Measurements from ENCODE around the gene STIMATE. TPM values are rescaled to one million over a fixed set of nuclear protein-coding genes. Genes with fewer than 3 reads are reported as not detected.

The STIMATE gene
- total and polyA plus RNA-seq, 2 experiments from 2014 or later, result 9.3 to 10.3 TPM

DNA sequence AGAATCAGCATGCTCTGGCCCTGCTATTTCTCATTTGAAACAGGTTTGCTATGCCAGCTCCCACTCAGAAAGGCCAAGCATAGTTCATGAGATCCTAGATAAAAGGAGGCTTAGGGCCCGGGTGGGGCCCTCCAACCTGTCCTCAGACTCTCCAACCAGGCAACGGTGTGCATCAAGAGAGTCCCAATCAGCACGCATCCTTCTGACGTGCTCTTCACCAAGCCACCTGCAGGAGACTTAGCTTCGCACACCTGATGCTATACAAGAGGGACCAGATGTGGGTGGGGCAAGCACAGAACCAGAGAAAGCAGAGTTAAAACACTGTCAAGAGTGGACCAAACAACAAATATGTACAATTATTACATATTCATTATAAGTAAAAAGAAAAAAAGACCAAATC lies 17.3 kb downstream of the STIMATE start:
- Histone ChIP-seq H3K79me2 (ENCODE audit: insufficient read depth) (0 out of 2 replicates have a peak, but pooled peaks cover 8% of the 10 kb centered on the region), H3F3A (ENCODE audit: insufficient read depth) (no peaks in the 10 kb centered on the region), H2AFZ (no peak overlapping the region), H3K27me3 (replicated peaks; ENCODE audit: insufficient read depth) (no peaks in the 10 kb centered on the region), H3K4me2 (ENCODE audit: unreplicated experiment) (no peak overlapping the region), H3K36me3 (ENCODE audit: low read depth) (no peaks in the 10 kb centered on the region), H3K9me3 (ENCODE audit: low read depth) (no peaks in the 10 kb centered on the region), H4K20me1 (ENCODE audit: insufficient read depth) (no peaks in the 10 kb centered on the region), H3K4me3 (no peak overlapping the region), H3K27ac (no peak overlapping the region), H3K9ac (no peak overlapping the region), H3K9me2 (ENCODE audit: insufficient read depth) (no peaks in the 10 kb centered on the region), H3K4me1 (ENCODE audit: insufficient read depth) (no peaks in the 10 kb centered on the region)
- WGBS, 2 experiments (ENCODE audit: low coverage in 1 of 2, low lambda C conversion rate in 2 of 2, missing lambda C conversion rate in 2 of 2), result 90 to 95% methylated on average over 5 of the region's 5 CpGs
- in situ Hi-C loops (cut with MboI), result no loop called here
- no peak for DNase-seq
- no peak for TF ChIP-seq EZH2phosphoT487 (IDR thresholded peaks at IDR 0.05; ENCODE audit: insufficient read depth, low read depth)
- TF ChIP-seq EZH2 (IDR thresholded peaks at IDR 0.05; ENCODE audit: insufficient read depth, poor library complexity, severe bottlenecking), result no peak

- no peaks in the 10 kb centered on the region for H3K27me3 ChIP-seq (replicated peaks; ENCODE audit: insufficient read depth)
- H3K4me3 ChIP-seq, result no peak overlapping the region
- no peaks in the 10 kb centered on the region for H3F3A ChIP-seq (ENCODE audit: insufficient read depth)
- H4K20me1 ChIP-seq (ENCODE audit: insufficient read depth), result no peaks in the 10 kb centered on the region
- TF ChIP-seq EZH2 (IDR thresholded peaks at IDR 0.05; ENCODE audit: insufficient read depth, poor library complexity, severe bottlenecking) (no peak), EZH2phosphoT487 (IDR thresholded peaks at IDR 0.05; ENCODE audit: insufficient read depth, low read depth) (no peak)
- no peaks in the 10 kb centered on the region for H3K4me1 ChIP-seq (ENCODE audit: insufficient read depth)
- no peaks in the 10 kb centered on the region for H3K36me3 ChIP-seq (ENCODE audit: low read depth)
- no peaks in the 10 kb centered on the region for H3K9me2 ChIP-seq (ENCODE audit: insufficient read depth)
- no peaks in the 10 kb centered on the region for H3K9me3 ChIP-seq (ENCODE audit: low read depth)
- H3K79me2 ChIP-seq (ENCODE audit: insufficient read depth), result 0 out of 2 replicates have a peak, but pooled peaks cover 8% of the 10 kb centered on the region
- 97 to 98% methylated on average over 4 of the region's 4 CpGs for WGBS, 2 experiments (ENCODE audit: low coverage in 1 of 2, low lambda C conversion rate in 2 of 2, missing lambda C conversion rate in 2 of 2)
- no peak overlapping the region for H2AFZ ChIP-seq
- in situ Hi-C loops (cut with MboI), result no loop called here
- H3K27ac ChIP-seq, result no peak overlapping the region
- H3K9ac ChIP-seq, result no peak overlapping the region
- no peak for DNase-seq
- H3K4me2 ChIP-seq (ENCODE audit: unreplicated experiment), result no peak overlapping the region
Observed at GRCh38 chr3:52879581-52879980, 17.8 kb downstream of the STIMATE start.

DNA sequence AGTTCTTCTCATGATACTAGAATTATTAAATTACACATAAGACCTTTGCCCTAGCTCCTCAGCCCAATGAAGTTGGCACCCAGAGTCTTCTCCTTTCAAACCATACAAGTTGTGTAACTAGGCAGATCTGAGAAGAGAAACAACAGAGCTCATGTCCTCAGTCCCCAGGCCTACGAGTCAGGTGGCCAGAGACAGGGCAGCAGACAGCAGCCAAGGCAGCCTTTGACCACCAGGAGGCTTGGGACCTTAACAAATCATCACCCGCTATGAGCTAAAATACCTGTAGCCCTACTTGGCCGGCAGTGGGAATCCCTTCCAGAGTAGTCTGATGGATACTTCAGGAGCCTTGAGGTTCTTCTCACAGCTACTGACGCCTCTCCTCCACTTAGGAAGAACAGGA lies 18.3 kb downstream of the STIMATE start:
- WGBS, 2 experiments (ENCODE audit: low coverage in 1 of 2, low lambda C conversion rate in 2 of 2, missing lambda C conversion rate in 2 of 2), result 95 to 99% methylated on average over 4 of the region's 4 CpGs
- H4K20me1 ChIP-seq (ENCODE audit: insufficient read depth), result no peaks in the 10 kb centered on the region
- no peak for DNase-seq

DNA sequence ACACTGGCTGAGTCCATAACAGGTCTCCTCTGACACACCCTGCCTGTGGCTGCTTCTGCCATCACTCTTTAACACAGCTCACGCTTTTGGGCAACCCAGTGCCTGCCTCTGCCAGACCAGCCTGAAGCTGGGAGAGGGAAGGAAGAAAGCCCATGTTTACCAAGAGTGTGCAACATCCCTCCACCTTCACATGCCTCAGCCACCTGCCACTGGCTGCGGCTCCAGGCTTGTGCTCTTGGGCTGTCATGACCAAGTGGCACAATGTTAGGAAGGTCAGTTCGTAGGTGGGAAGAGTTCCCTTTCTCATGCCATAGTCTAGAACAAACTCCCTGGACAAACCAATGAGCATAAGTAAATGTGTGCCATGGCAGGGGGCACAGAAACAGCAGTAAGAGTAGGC lies 20.3 kb downstream of the STIMATE start:
- WGBS, 2 experiments (ENCODE audit: low coverage in 1 of 2, low lambda C conversion rate in 2 of 2, missing lambda C conversion rate in 2 of 2), result 91 to 93% methylated on average over 3 of the region's 3 CpGs
- in situ Hi-C loops (cut with MboI), result no loop called here

More for the DNA sequence above, 18.3 kb downstream of the STIMATE start:
- Histone ChIP-seq H3K27ac (no peak overlapping the region), H3F3A (ENCODE audit: insufficient read depth) (no peaks in the 10 kb centered on the region), H3K27me3 (replicated peaks; ENCODE audit: insufficient read depth) (no peaks in the 10 kb centered on the region), H3K4me2 (ENCODE audit: unreplicated experiment) (no peak overlapping the region), H2AFZ (no peak overlapping the region), H3K36me3 (ENCODE audit: low read depth) (no peaks in the 10 kb centered on the region), H3K79me2 (ENCODE audit: insufficient read depth) (0 out of 2 replicates have a peak, but pooled peaks cover 8% of the 10 kb centered on the region), H3K9me3 (ENCODE audit: low read depth) (no peaks in the 10 kb centered on the region), H3K9ac (no peak overlapping the region), H3K4me3 (no peak overlapping the region), H3K4me1 (ENCODE audit: insufficient read depth) (no peaks in the 10 kb centered on the region), H3K9me2 (ENCODE audit: insufficient read depth) (no peaks in the 10 kb centered on the region)
- in situ Hi-C loops (cut with MboI), result no loop called here
- no peak for TF ChIP-seq EZH2 (IDR thresholded peaks at IDR 0.05; ENCODE audit: insufficient read depth, poor library complexity, severe bottlenecking)
- no peak for TF ChIP-seq EZH2phosphoT487 (IDR thresholded peaks at IDR 0.05; ENCODE audit: insufficient read depth, low read depth)

More for the DNA sequence above, 20.3 kb downstream of the STIMATE start:
- H3F3A ChIP-seq (ENCODE audit: insufficient read depth), result no peaks in the 10 kb centered on the region
- H3K36me3 ChIP-seq (ENCODE audit: low read depth), result no peaks in the 10 kb centered on the region
- no peak overlapping the region for H2AFZ ChIP-seq
- H3K79me2 ChIP-seq (ENCODE audit: insufficient read depth), result peaks cover 11% of the 10 kb centered on the region; the same call in 1 of the 2 replicates
- TF ChIP-seq EZH2phosphoT487 (IDR thresholded peaks at IDR 0.05; ENCODE audit: insufficient read depth, low read depth) (no peak), EZH2 (IDR thresholded peaks at IDR 0.05; ENCODE audit: insufficient read depth, poor library complexity, severe bottlenecking) (no peak)
- no peak overlapping the region for H3K9ac ChIP-seq
- H3K27me3 ChIP-seq (replicated peaks; ENCODE audit: insufficient read depth), result no peaks in the 10 kb centered on the region
- no peaks in the 10 kb centered on the region for H3K9me3 ChIP-seq (ENCODE audit: low read depth)
- no peak overlapping the region for H3K27ac ChIP-seq
- H3K9me2 ChIP-seq (ENCODE audit: insufficient read depth), result no peaks in the 10 kb centered on the region
- H4K20me1 ChIP-seq (ENCODE audit: insufficient read depth), result no peaks in the 10 kb centered on the region
- no peak overlapping the region for H3K4me2 ChIP-seq (ENCODE audit: unreplicated experiment)
- no peaks in the 10 kb centered on the region for H3K4me1 ChIP-seq (ENCODE audit: insufficient read depth)
- DNase-seq, result no peak
- no peak overlapping the region for H3K4me3 ChIP-seq
